GM19452 (cell line): ENCODE results near the gene CUL3.
"Not testable (repeated sequence)": the region's sequence is repeated elsewhere in the genome, so short reads cannot be mapped to it uniquely, and the experiment has no call there.

Source experiments
- ATAC-seq: cut with Tn5 transposase; IDR thresholded peaks from one replicate; pipeline ENCODE4 v1.9.1; 2021; ENCODE audit not compliant: unreplicated experiment

Gene CUL3

DNA sequence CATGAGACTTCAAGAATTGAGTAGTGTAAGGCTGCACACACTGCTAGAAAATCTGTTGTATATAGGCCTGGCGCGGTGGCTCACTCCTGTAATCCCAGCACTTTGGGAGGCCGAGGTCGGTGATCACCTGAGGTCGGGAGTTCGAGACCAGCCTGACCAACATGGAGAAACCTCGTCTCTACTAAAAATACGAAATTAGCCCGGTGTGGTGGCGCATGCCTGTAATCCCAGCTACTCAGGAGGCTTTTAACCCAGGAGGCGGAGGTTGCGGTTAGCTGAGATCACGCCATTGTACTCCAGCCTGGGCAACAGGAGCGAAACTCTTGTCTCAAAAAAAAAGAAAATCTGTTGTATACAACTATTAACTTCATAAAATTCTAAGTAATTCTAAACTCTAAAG is 2.1 kb downstream of the CUL3 start:
- not testable (repeated sequence) for ATAC-seq

GRCh38 chr2:224580248-224580647 is 4.9 kb downstream of the CUL3 start:
- no peak for ATAC-seq

DNA sequence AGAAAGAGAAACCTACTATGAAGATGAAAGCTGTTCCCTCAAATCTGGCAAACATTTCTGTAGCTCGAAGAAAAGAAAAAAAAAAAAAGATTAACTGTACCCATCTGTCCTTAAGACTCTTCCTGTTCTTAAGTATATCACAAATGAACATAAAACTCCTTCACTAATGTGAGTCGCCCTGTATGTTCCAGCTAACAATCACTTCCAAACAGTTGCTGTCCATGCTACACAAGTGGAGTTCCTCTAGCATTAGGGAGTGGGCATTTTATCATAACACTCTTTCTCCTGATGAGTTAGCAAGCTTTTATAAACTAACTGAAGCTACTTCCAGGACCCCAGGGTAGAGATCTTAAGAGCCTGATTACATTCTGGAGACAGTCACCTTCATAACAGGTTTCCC is 5.8 kb downstream of the CUL3 start:
- ATAC-seq: no peak

DNA sequence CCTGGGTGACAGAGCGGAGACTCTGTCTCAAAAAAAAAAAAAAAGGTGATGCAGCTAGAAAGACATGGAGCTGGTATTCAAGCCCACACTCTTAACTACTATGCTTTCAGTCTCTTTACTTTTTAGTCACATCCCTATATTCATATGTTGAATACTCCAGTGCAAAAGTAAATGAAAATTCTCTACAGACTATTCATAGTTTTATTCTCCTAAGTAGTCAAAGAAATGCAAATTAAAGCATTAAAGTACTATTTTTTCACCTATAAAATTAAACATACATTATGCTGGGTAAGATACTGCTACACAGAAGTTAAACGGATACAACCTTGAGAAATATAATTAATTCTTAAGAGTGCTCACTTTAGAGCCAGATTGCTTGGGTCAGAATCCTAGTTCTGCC is 7.6 kb downstream of the CUL3 start:
- ATAC-seq: no peak

- peak; percentile 93 for ATAC-seq
Measured at GRCh38 chr2:224576088-224576715, 9.0 kb downstream of the CUL3 start.

GRCh38 chr2:224574423-224575084 is 10.6 kb downstream of the CUL3 start:
- ATAC-seq: no peak

GRCh38 chr2:224573724-224574123 is 11.4 kb downstream of the CUL3 start:
- no peak for ATAC-seq

GRCh38 chr2:224572338-224572737 is 12.8 kb downstream of the CUL3 start:
- no peak for ATAC-seq

DNA sequence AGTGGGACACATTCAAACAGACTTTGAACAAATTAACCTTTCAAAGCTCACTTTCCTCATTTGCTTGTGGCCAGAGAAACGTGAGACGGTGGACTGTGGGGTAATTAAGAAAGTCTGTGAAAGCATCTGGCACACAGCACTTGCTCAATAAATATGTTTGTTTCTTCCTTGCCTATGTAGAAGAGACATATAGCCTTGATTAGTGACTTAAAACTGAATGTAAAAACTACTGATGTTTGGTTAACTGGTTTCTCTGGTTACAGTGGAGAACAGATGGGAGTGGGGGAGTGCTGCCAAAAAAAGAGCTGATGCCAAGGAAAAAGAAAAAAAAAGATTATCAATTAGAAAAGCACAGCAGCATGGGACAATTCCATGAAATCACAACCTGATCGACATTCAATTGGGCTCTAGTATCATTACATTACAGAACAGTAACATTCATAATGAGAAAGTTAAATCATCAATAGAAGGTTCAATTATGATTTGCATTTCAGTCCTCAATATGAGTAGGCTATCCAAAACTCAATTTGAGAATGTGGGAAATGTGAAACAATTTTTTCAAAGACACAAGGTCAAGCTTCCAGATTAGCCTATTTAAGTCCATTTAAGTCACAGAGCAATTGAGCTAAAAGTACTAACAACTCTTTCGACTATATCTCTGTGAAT is 14.7 kb downstream of the CUL3 start:
- ATAC-seq: no peak

DNA sequence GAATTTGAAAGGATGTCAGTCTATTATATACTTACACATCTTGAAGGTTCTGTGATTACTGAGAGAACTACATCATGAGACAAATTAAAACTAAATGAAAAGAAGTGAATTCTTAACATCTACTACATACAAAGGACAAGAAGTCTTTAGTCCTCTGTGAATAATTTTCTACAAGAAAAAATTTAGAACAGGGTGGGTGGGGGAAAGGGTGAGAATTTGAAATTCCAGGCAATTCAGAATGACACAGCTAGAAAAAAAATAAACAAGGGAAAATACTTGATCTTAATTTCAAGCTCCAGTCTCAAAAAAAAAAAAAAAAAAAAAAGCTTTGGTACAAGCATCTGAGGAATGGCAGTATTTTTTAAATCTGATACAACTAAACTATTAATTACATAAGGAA is 15.5 kb downstream of the CUL3 start:
- ATAC-seq: no peak

GRCh38 chr2:224565452-224566035 is 19.6 kb downstream of the CUL3 start:
- ATAC-seq: no peak

DNA sequence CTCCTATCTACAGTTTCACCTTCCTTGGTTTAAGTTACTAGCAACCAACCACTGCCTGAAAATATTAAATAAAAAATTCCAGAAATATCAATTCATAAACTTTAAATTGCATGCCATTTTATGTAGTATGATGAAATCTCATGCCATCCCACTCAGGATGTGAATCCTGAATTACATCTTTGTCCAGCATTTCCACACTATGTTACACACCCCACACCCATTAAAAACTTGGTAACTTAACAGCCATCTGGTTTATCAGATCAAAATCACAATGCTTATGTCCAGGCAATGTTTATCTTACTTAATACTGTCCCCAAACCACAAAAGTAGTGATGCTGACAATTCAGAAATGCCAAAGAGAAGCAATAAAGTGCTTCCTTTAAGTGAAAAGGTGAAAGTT is 21.6 kb downstream of the CUL3 start:
- no peak for ATAC-seq

DNA sequence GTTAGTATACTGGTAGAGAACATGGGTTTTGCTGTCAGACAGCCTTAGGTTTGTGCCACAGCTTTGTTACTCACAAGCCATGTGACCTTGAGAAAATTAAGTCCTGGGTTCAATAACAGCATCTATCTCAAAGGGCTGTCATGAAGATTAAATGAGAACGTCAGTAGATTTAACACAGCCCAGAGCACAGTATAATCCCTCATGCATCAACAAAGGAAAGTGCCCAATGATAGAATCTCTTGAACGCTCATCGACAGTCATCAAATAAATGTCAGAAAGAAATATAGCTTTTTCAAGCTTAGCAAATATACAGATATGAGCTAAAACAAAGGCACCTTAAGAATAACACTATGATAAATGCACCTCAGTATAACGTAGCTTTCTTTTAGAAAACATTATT is 22.3 kb downstream of the CUL3 start:
- no peak for ATAC-seq

DNA sequence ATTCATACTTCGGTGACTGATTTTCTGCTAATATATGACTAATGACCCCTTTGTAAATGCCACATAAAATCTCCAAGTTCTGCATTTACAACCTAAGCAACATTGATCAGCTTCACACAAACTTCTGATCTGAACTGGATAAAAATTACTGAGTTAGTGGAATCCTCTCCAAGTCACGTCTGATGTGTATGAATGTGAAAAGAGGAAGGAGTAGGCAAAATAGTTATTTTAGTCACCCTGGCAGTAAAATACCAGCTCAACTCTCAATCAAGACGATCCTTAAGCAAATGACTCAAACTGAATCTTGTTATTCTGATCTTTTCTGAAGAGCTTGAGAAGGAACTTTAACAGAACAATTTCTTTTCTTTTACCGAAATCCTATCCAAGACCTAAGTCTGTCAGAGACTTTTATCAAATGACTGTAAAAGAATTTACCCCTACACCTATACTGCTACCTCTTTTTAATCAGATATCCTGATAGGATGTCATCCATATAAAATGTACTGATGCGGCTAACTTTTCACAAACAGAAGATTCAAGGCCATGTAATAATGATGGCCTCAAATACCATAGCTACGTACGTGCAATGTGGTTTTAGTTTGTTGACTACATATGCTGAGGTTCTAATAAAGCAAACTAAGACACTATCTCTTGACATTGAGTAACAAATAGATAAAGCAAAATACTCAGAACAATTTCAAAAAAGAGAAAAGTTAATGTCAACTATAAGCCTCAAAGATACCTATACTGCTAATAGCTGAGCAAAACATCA is 23.7 kb downstream of the CUL3 start:
- ATAC-seq: peak; percentile 53

GRCh38 chr2:224560549-224560948 is 24.6 kb downstream of the CUL3 start:
- ATAC-seq: no peak

DNA sequence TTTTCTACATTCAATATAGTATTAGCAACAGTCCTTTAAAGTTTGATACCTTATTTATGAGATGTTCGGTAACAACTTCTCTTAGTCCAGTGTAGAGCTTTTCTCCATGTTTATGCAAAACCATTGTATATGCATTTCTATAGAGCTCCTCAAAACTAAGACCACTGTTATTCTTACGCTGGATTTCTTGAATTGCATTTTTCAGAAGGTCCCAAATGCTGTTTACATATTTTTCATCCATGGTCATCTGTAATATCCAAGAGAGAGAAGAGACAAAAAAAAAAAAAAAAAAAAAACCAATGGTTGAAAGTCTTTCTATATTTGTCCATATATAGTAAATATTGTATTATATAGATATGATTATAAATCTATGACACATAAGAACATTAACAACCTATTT is 27.6 kb downstream of the CUL3 start:
- no peak for ATAC-seq

DNA sequence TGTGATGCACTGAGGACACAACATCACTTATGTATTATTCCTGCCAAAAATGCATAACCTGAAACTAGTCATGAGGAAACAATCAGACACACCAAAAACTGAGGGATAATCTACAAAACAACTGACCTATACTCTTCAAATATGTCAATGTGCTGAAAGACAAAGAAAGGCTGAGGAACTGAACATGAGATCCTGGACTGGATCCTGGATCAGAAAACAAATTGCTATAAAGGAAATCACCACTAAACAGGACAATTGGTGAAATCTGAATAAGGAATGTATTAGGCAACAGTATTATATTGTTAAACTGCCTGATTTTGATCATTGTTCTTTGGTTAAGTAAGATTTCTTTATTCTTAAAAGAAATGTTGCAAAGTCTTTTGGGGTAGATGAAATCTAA is 28.8 kb downstream of the CUL3 start:
- no peak for ATAC-seq

DNA sequence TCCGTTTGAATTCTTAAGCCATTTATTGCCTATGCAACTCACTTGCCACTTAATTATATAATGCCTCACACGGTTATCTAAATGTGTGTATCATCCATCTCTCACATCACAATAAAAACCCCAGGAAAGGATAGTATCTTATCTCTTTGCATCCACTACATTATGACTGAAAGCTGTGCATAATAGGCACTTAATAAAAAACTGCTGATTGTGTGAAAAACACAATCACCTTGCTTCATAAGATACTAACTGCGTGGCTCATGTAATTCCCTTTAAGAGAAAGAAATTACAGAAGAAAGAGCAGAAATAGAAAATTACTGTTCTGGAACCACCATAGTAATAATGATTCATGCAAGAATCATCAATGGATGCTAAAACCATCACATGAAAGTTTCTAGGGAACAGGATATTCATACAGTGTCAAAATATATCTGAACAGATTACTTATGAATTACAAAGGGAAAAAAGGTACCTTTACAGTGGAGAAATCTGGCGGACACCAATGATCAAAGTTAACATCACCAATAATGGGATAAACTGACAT is 29.3 kb downstream of the CUL3 start:
- no peak for ATAC-seq

DNA sequence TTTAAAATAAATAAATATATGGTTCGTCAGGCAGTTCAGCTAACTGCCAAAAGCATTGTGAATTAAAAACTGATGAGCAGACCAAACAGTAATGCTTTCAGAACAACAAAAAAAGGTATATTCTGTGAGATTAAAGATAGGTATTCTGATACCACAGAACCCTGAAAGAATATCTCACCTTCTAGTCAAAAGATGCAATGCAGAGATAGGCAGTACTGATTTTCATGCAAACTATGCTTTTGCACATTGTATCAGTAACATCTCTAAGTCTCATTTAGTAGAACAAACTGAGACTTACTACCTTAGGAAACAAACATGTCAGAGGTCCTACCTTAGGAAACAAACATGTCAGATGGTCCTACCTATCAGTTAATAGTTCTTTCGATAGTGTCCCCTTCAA is 32.4 kb downstream of the CUL3 start:
- ATAC-seq: no peak

DNA sequence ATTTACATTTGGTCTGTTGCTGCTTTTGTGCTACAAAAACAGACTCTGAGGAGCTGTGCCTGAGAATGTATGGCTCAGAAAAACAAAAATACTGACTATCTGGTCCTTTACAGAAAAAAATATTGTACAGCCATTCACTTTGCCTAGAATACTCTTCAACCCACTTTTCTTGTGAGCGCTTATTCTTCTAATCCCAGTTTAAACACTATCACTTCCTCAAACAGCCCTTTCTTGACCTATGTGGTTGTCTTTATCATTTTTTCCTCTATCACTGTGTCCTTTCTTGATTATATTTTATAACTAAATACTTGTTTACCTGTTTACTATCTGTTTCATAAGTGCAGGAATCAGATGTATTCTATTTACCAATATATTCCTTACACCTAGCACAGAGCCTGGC is 33.5 kb downstream of the CUL3 start:
- ATAC-seq: no peak

GRCh38 chr2:224546926-224547325 is 38.2 kb downstream of the CUL3 start:
- ATAC-seq: no peak
